ENCODE data around the gene RNF43.

Gene RNF43

GRCh38 chr17:58410714-58411407 is 6.5 kb downstream of the RNF43 start:
- no peak for FAIRE-seq
- TF ChIP-seq, protein P1, sequence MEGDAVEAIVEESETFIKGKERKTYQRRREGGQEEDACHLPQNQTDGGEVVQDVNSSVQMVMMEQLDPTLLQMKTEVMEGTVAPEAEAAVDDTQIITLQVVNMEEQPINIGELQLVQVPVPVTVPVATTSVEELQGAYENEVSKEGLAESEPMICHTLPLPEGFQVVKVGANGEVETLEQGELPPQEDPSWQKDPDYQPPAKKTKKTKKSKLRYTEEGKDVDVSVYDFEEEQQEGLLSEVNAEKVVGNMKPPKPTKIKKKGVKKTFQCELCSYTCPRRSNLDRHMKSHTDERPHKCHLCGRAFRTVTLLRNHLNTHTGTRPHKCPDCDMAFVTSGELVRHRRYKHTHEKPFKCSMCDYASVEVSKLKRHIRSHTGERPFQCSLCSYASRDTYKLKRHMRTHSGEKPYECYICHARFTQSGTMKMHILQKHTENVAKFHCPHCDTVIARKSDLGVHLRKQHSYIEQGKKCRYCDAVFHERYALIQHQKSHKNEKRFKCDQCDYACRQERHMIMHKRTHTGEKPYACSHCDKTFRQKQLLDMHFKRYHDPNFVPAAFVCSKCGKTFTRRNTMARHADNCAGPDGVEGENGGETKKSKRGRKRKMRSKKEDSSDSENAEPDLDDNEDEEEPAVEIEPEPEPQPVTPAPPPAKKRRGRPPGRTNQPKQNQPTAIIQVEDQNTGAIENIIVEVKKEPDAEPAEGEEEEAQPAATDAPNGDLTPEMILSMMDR (IDR thresholded peaks at IDR 0.05; ENCODE audit: insufficient read depth, missing control alignments), result no peak
- no peak for DNase-seq (ENCODE audit: insufficient read length, low spot score)

DNA sequence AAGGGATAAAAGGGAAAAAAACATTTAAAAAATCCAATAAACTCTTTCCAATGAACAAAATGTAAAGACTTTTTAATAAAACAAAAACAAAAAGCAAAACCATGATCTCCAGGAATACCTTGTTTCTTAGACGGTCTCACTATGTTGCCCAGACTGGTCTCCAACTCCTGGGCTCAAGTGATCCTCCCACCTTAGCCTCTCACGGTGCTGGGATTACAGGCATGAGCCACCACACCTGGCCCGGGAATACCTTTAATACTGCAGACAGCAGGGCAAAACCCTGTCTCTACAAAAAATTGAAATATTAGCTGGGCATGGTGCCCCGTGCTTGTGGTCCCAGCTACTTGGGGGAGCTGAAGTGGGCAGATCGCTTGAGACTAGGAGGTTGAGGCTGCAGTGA is 7.9 kb downstream of the RNF43 start:
- TF ChIP-seq, protein P1 (IDR thresholded peaks at IDR 0.05; ENCODE audit: insufficient read depth, missing control alignments), result no peak
- FAIRE-seq (no peak), DNase-seq (ENCODE audit: insufficient read length, low spot score) (no peak)

GRCh38 chr17:58403311-58403710 is 14.0 kb downstream of the RNF43 start:
- TF ChIP-seq, protein P1 (IDR thresholded peaks at IDR 0.05; ENCODE audit: insufficient read depth, missing control alignments), result no peak
- no peak for FAIRE-seq
- DNase-seq (ENCODE audit: insufficient read length, low spot score), result no peak

DNA sequence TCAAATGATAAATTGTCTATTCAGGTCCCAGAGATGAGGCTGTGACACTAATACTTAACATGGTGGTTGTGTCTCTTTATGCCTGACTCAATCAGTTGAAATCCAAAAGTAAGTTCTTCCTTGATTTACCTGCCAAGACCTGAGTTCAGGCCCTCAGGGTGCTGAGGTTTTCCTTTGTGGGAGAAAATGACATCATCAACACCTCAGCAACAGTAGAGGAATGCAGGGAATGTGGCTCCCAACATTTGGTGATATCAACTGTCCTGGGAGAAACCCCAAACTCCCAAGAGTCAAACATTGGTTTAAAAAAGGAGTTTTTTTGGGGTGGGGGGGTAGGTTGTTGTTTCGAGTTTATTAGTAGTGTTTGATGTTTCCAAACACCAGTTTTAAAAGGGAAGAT is 14.7 kb downstream of the RNF43 start:
- FAIRE-seq (no peak), DNase-seq (ENCODE audit: insufficient read length, low spot score) (no peak)
- TF ChIP-seq, protein P1 (IDR thresholded peaks at IDR 0.05; ENCODE audit: insufficient read depth, missing control alignments), result no peak

GRCh38 chr17:58402047-58402446 is 15.3 kb downstream of the RNF43 start:
- TF ChIP-seq, protein P1 (IDR thresholded peaks at IDR 0.05; ENCODE audit: insufficient read depth, missing control alignments), result no peak
- no peak for DNase-seq (ENCODE audit: insufficient read length, low spot score)
- no peak for FAIRE-seq

- TF ChIP-seq, protein P1 (IDR thresholded peaks at IDR 0.05; ENCODE audit: insufficient read depth, missing control alignments), result no peak
- DNase-seq (ENCODE audit: insufficient read length, low spot score) (no peak), FAIRE-seq (no peak)
These were observed 16.0 kb downstream of the RNF43 start for GRCh38 chr17:58401287-58401686.

GRCh38 chr17:58400826-58401225 is 16.5 kb downstream of the RNF43 start:
- no peak for FAIRE-seq
- TF ChIP-seq, protein P1 (IDR thresholded peaks at IDR 0.05; ENCODE audit: insufficient read depth, missing control alignments), result no peak
- no peak for DNase-seq (ENCODE audit: insufficient read length, low spot score)
